MM.1S (cell line): Measurements from ENCODE around the gene DFFA.

Experiments
- DNase-seq: peaks from one replicate; pipeline ENCODE4 v3.0.0-alpha.2; 2015
- H2AFZ ChIP-seq: fragments of 300-600 bp; sonication (generic); 2 replicates; pipeline ENCODE4 v1.6.0; 2016; ENCODE audit warnings: antibody characterized with exemption, low read length
- H3F3A ChIP-seq: fragments of 300-600 bp; sonication (generic); 2 replicates; pipeline ENCODE4 v1.6.1; 2016; ENCODE audit warnings: mild to moderate bottlenecking, antibody characterized with exemption, low read length, moderate library complexity, mixed read lengths; ENCODE audit not compliant: insufficient read depth
- H3K27ac ChIP-seq: fragments of 300-600 bp; sonication (generic); 2 replicates; pipeline ENCODE4 v1.5.1; 2016; ENCODE audit warnings: mild to moderate bottlenecking, low read length
- H3K27me3 ChIP-seq: fragments of 300-600 bp; sonication (generic); replicated peaks from 2 replicates; pipeline ENCODE4 v1.6.0; 2016; ENCODE audit warnings: low read length; ENCODE audit not compliant: insufficient read depth
- H3K36me3 ChIP-seq: fragments of 300-600 bp; sonication (generic); replicated peaks from 2 replicates; pipeline ENCODE4 v1.6.1; 2016; ENCODE audit warnings: mild to moderate bottlenecking, low read length, mixed read lengths; ENCODE audit not compliant: insufficient read depth
- H3K4me1 ChIP-seq: fragments of 300-600 bp; sonication (generic); 2 replicates; pipeline ENCODE4 v1.6.1; 2016; ENCODE audit warnings: low read length, mixed read lengths
- H3K4me2 ChIP-seq: fragments of 300-600 bp; sonication (generic); 2 replicates; pipeline ENCODE4 v1.6.0; 2016; ENCODE audit warnings: low read depth, low read length
- H3K4me3 ChIP-seq: fragments of 300-600 bp; sonication (generic); 2 replicates; pipeline ENCODE4 v1.5.1; 2016; ENCODE audit warnings: low read length, mixed read lengths
- H3K79me2 ChIP-seq: fragments of 300-600 bp; sonication (generic); 2 replicates; pipeline ENCODE4 v1.6.1; 2016; ENCODE audit warnings: mixed run types, low read length, mixed read lengths
- H3K9ac ChIP-seq: fragments of 300-600 bp; sonication (generic); 2 replicates; pipeline ENCODE4 v1.6.1; 2016; ENCODE audit warnings: low read length, mixed read lengths
- H3K9me2 ChIP-seq: fragments of 300-600 bp; sonication (generic); replicated peaks from 2 replicates; pipeline ENCODE4 v1.6.1; 2016; ENCODE audit warnings: mild to moderate bottlenecking, low read length, mixed read lengths; ENCODE audit not compliant: insufficient read depth
- H3K9me3 ChIP-seq: fragments of 300-600 bp; sonication (generic); replicated peaks from 2 replicates; pipeline ENCODE4 v1.6.1; 2016; ENCODE audit warnings: mild to moderate bottlenecking, low read length, mixed read lengths; ENCODE audit not compliant: insufficient read depth
- H4K20me1 ChIP-seq: fragments of 300-600 bp; sonication (generic); 2 replicates; pipeline ENCODE4 v1.6.1; 2016; ENCODE audit warnings: mild to moderate bottlenecking, low read length, moderate library complexity, mixed read lengths; ENCODE audit not compliant: insufficient read depth
- CTCF ChIP-seq: fragments of 300-600 bp; sonication (generic); IDR thresholded peaks from 2 replicates; pipeline ENCODE4 v1.5.1; 2016; ENCODE audit warnings: antibody characterized with exemption, low read length, mixed read lengths
- EZH2 ChIP-seq: fragments of 300-600 bp; sonication (generic); optimal IDR thresholded peaks from 2 replicates; pipeline ENCODE3; 2017; ENCODE audit warnings: low read depth, mild to moderate bottlenecking, antibody characterized with exemption, low read length, mixed read lengths
- EZH2phosphoT487 ChIP-seq: fragments of 300-600 bp; sonication (generic); IDR thresholded peaks from 2 replicates; pipeline ENCODE4 v1.6.1; 2018; ENCODE audit warnings: antibody characterized with exemption, low read length

DFFA gene

DNA sequence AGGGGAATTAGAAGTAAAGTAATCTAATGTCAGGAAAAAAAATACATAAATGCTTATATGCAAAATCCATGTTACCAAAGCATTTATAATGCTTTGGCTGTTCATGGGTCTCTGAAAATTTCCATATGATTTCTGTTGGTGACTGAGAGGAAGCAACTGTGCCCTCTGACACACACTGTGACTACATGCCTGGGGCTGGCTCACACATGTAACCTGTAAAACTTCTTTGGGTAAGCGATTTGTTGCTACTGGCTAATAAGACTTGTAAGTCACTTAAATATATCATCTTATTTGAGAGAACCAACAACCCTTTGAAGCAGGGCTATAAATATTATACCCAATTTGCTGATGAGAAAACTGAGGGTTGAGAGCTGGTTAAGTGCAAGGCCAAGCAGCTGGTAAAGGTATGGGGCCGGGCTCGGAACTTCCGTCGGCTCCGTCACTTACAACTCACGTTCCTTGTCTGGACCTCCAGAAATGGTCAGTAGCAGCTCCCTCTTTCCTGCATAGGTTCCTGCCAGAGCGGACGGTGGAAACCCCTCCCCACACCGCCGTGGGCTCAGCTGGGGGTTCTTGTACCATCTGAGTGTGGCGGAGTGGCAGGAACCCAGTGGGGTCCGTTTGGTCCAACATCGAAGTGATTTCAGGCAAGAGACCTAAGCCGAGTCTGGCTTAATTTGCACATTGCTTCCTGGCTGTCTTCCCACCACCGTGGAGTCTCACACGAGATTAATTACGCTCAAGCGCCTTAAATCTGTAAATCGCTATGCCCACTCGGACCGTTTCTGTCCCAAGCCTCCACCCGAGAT is 714 bp downstream of the DFFA start:
- DNase-seq = no peak
- H2AFZ ChIP-seq = peak overlapping the region; percentile 52

GRCh38 chr1:10470043-10470442 is 2.3 kb downstream of the DFFA start:
- Histone ChIP-seq H3K9me3 (no peaks in the 10 kb centered on the region), H3K9me2 (no peaks in the 10 kb centered on the region), H3K36me3 (no peaks in the 10 kb centered on the region), H3K4me1 (peaks cover 8% of the 10 kb centered on the region; the same call in 1 of the 2 replicates), H3K79me2 (peaks cover 15% of the 10 kb centered on the region), H3K4me2 (no peak overlapping the region), H2AFZ (no peak overlapping the region), H3F3A (peaks cover 13% of the 10 kb centered on the region), H3K4me3 (no peak overlapping the region), H3K27ac (no peak overlapping the region), H4K20me1 (no peaks in the 10 kb centered on the region), H3K9ac (no peak overlapping the region), H3K27me3 (no peaks in the 10 kb centered on the region)
- no peak for DNase-seq
- TF ChIP-seq CTCF (no peak), EZH2 (no peak), EZH2phosphoT487 (no peak)

More for the DNA sequence above, 714 bp downstream of the DFFA start:
- Histone ChIP-seq H3K27ac (no peak overlapping the region), H3K9me2 (no peaks in the 10 kb centered on the region), H3K36me3 (no peaks in the 10 kb centered on the region), H3K9me3 (no peaks in the 10 kb centered on the region), H3K27me3 (no peaks in the 10 kb centered on the region), H4K20me1 (no peaks in the 10 kb centered on the region), H3K4me2 (peak overlapping the region; percentile 81), H3K9ac (peak overlapping the region; percentile 53), H3K4me1 (peaks cover 14% of the 10 kb centered on the region; the same call in 1 of the 2 replicates), H3F3A (peaks cover 19% of the 10 kb centered on the region), H3K4me3 (peak overlapping the region; percentile 75), H3K79me2 (peaks cover 31% of the 10 kb centered on the region)
- TF ChIP-seq CTCF (no peak), EZH2 (no peak), EZH2phosphoT487 (no peak)

DNA sequence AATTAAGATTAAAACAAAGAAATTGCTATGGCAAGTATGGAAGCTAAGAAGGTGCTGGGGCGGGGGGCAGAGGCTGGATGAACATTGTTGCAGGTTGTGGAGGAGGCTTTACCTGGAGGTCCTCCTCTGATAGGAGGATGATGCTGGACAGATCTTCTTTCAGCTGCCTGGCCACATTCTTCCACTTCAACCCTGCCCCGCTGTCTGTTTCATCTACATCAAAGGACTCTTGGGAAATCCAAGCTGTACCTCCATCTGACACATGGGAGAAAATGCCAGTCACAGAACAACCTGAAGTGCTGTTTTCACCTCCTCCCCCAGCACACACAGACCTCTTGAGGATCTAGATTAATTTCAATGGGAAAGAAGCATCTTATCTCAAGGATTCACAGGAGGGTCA is 5.3 kb downstream of the DFFA start:
- no peaks in the 10 kb centered on the region for H3K36me3 ChIP-seq
- H3K4me2 ChIP-seq = no peak overlapping the region
- H3K9me3 ChIP-seq = no peaks in the 10 kb centered on the region
- TF ChIP-seq EZH2 (no peak), CTCF (no peak), EZH2phosphoT487 (no peak)
- no peak overlapping the region for H3K27ac ChIP-seq
- no peaks in the 10 kb centered on the region for H3K9me2 ChIP-seq
- H4K20me1 ChIP-seq = no peaks in the 10 kb centered on the region
- peaks cover 8% of the 10 kb centered on the region; the same call in 1 of the 2 replicates for H3K4me1 ChIP-seq
- no peak overlapping the region for H3K9ac ChIP-seq
- no peaks in the 10 kb centered on the region for H3K27me3 ChIP-seq
- no peak for DNase-seq
- peaks cover 12% of the 10 kb centered on the region for H3K79me2 ChIP-seq
- H2AFZ ChIP-seq = no peak overlapping the region
- no peaks in the 10 kb centered on the region for H3F3A ChIP-seq
- H3K4me3 ChIP-seq = no peak overlapping the region
